Progenitor cell of endocrine pancreas (in vitro differentiated cells): ENCODE measurements around the gene UPF1. TPM values are rescaled to one million over a fixed set of nuclear protein-coding genes. Genes with fewer than 3 reads are reported as not detected.

ENCODE experiments used
- DNase-seq: peaks from one replicate; pipeline ENCODE4 v3.0.0; 2021; ENCODE audit warnings: low spot score; ENCODE audit not compliant: unreplicated experiment
- H3K27ac Mint-ChIP-seq: 2 replicates; pipeline ENCODE4 v1.8.0; 2021; ENCODE audit warnings: mild to moderate bottlenecking, moderate library complexity, mixed read lengths
- H3K27me3 Mint-ChIP-seq: 2 replicates; pipeline ENCODE4 v1.8.0; 2021; ENCODE audit warnings: mixed read lengths
- H3K36me3 Mint-ChIP-seq: 2 replicates; pipeline ENCODE4 v1.8.0; 2022; ENCODE audit warnings: mixed read lengths; ENCODE audit not compliant: insufficient read depth
- H3K4me1 Mint-ChIP-seq: 2 replicates; pipeline ENCODE4 v1.8.0; 2021; ENCODE audit warnings: low read depth, mixed read lengths
- H3K4me3 Mint-ChIP-seq: 2 replicates; pipeline ENCODE4 v1.8.0; 2021; ENCODE audit warnings: low read depth, mild to moderate bottlenecking, moderate library complexity, mixed read lengths
- H3K9me3 Mint-ChIP-seq: 2 replicates; pipeline ENCODE4 v1.8.0; 2021; ENCODE audit warnings: low read depth, mixed read lengths
- total RNA-seq: library from RNA; stranded (reverse); gene quantifications from 2 replicates; pipeline ENCODE4 v1.2.1, GENCODE V29; 2021
- TF ChIP-seq, protein P1 (sequence below): fragments of 200-600 bp; sonication (generic); IDR thresholded peaks from one replicate; pipeline ENCODE4 v1.5.0; 2021; ENCODE audit warnings: antibody characterized with exemption, mild to moderate bottlenecking; ENCODE audit not compliant: unreplicated experiment

Gene UPF1
- total RNA-seq, 1 donor from 2014 or later = 90.9 TPM

GRCh38 chr19:18785179-18786124 lies 46.3 kb upstream of the UPF1 start:
- no peak overlapping the region for H3K4me3 Mint-ChIP-seq

DNA sequence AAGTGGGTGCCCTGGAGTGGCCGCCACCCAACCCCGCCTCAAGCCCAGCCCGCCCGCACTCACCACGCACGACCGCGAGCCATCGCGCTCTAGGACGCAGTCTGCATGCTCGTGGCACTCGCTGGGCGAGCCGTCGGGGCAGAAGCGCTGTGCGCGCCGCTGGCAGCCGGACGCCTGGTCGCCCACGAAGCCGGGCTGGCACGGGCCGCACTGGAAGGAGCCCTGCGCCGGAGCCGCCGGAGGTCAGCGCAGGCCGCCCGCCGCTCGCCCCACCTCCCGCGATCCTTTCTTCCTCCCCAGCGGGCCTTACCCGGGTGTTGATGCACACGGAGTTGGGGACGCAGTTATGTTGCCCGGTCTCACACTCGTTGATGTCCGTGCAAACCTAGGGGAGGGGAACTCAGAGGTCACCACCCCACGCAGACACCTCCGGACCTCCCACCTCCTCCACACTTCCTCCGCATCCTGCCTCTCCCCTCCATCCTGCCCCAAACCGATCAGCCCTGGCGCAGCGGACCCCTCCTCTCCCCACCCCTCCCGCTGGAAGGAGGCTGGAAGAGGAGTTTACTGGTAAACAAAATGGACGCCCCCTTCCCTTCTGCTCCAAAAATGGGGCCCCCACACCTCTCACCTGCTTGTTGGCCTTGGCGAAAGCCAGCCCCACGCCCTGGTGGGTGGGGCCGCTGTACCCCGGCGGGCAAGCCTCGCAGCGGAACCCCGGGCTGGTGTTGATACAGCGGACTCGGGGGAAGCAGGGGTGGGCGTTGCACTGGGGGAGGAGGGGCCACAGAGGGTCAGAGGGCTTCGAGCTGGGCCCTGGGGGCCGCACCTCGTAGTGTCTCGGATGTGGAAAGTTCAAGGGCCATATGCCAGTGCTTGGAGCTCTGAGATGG lies 43.0 kb upstream of the UPF1 start:
- peak overlapping the region; percentile 7 for H3K4me3 Mint-ChIP-seq
- TF ChIP-seq, protein P1, sequence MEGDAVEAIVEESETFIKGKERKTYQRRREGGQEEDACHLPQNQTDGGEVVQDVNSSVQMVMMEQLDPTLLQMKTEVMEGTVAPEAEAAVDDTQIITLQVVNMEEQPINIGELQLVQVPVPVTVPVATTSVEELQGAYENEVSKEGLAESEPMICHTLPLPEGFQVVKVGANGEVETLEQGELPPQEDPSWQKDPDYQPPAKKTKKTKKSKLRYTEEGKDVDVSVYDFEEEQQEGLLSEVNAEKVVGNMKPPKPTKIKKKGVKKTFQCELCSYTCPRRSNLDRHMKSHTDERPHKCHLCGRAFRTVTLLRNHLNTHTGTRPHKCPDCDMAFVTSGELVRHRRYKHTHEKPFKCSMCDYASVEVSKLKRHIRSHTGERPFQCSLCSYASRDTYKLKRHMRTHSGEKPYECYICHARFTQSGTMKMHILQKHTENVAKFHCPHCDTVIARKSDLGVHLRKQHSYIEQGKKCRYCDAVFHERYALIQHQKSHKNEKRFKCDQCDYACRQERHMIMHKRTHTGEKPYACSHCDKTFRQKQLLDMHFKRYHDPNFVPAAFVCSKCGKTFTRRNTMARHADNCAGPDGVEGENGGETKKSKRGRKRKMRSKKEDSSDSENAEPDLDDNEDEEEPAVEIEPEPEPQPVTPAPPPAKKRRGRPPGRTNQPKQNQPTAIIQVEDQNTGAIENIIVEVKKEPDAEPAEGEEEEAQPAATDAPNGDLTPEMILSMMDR = no peak

More at GRCh38 chr19:18785179-18786124, 46.3 kb upstream of the UPF1 start:
- H3K27ac Mint-ChIP-seq = no peak overlapping the region
- peaks cover 57% of the 10 kb centered on the region for H3K27me3 Mint-ChIP-seq
- peak; percentile 67 for DNase-seq
- H3K36me3 Mint-ChIP-seq = no peaks in the 10 kb centered on the region
- H3K4me1 Mint-ChIP-seq = peaks cover 7% of the 10 kb centered on the region
- TF ChIP-seq, protein P1 = no peak
- H3K9me3 Mint-ChIP-seq = no peaks in the 10 kb centered on the region

GRCh38 chr19:18789422-18789869 lies 42.3 kb upstream of the UPF1 start:
- no peak for DNase-seq
- Mint-ChIP-seq H3K4me1 (peaks cover 8% of the 10 kb centered on the region), H3K27me3 (peaks cover 85% of the 10 kb centered on the region), H3K27ac (peak overlapping the region; percentile 17), H3K4me3 (peak overlapping the region; percentile 7), H3K36me3 (no peaks in the 10 kb centered on the region), H3K9me3 (no peaks in the 10 kb centered on the region)
- TF ChIP-seq, protein P1 = no peak

More for the DNA sequence above, 43.0 kb upstream of the UPF1 start:
- Mint-ChIP-seq H3K36me3 (no peaks in the 10 kb centered on the region), H3K27me3 (peaks cover 87% of the 10 kb centered on the region), H3K9me3 (no peaks in the 10 kb centered on the region), H3K4me1 (peaks cover 8% of the 10 kb centered on the region), H3K27ac (peak overlapping the region; percentile 17)
- no peak for DNase-seq

DNA sequence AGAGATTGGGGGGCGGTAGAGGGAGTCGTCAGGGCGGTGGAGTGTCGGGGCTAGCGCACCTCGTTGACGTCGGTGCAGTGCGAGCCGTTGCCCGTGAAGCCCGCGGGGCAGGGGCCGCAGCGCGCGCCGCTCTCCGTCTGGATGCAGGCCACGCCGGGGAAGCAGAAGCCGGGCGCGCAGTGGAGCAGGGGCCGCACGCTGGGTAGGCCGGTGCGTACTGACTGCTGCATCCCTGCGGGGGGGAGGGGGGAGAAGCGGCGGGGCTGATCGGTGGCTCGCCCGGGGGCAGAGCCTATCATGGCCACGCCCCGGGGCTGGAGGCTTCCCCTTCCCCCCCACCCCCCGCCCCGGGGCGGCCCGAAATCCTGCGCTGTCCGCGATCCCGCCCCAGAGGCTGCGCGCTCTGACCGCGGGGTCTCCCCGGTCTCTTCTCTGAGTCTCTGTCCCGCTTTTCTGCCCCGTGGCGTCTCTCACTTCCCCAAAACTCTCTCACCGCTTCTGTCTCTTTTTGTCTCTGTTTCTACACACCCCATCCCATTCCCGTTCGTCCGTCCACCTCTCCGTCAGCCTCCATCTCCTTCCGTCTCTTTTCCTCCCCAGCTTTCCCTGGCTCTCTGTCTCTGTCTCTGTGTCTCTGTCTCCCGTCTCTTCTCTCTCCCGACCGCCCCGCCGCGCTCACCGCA lies 41.7 kb upstream of the UPF1 start:
- H3K9me3 Mint-ChIP-seq = no peaks in the 10 kb centered on the region
- peak overlapping the region; percentile 22 for H3K4me3 Mint-ChIP-seq
- TF ChIP-seq, protein P1 = no peak
- H3K27me3 Mint-ChIP-seq = peaks cover 82% of the 10 kb centered on the region
- H3K27ac Mint-ChIP-seq = no peak overlapping the region
- no peak for DNase-seq
- peaks cover 8% of the 10 kb centered on the region for H3K4me1 Mint-ChIP-seq
- H3K36me3 Mint-ChIP-seq = no peaks in the 10 kb centered on the region
